HG02970 (cell line): ENCODE measurements around the gene IL17REL.

ENCODE experiments used
- ATAC-seq: cut with Tn5 transposase; IDR thresholded peaks from one replicate; pipeline ENCODE4 v1.9.1; 2021; ENCODE audit warnings: mild to moderate bottlenecking, moderate library complexity, moderate number of reproducible peaks; ENCODE audit not compliant: unreplicated experiment, low FRiP score

IL17REL gene

DNA sequence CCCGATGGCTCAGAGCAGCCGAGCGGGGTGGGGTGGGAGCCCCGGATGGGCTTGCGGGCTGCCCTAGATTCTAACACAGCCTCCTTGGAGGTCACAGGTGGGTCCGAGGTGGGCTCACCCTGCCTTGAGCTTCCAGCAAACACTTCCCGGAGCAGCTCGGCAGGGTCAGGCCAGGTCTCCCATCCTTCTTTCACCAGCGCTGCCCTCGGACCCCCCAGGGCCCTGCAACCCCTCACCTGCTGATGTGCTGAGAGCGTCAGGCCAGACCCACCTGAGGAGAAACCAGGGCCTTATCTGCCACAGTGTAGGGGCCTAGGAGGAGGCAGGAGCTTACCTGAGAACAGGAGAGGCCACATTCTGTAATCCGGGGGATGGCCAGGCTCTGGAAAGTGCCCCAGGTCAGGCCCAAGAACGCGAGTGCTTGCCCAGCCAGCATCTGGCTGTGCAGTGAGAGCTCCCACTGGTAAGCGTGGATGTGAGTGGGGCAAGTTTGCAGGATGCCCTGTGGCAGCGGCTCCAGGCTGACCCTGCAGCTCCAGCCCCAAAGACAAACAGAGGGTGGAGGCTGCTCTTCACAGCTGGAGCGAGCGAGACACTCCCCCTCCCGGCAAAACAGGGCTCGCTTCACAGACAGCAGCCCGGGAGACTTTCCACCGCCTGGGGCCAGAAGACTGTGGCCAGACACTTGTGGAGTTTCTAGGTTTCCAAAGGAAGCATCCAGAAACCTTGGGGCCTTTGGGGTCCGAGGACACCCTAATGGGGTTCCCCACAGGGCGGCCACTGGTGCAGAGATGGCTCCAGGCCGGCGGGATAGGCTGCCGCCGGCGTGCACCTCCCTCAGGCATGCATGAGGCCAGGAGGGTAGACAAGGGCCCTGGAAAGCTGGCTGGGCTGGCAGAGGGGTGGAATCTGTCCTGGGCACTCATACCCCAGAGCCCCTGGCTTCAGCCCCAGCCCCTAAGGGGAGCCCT, at the start of gene IL17REL:
TSS of gene IL17REL (minus strand) at position 555 of the 971 bp plus-strand sequence. CDS start at position 436, 119 bp downstream.
- no peak for ATAC-seq

DNA sequence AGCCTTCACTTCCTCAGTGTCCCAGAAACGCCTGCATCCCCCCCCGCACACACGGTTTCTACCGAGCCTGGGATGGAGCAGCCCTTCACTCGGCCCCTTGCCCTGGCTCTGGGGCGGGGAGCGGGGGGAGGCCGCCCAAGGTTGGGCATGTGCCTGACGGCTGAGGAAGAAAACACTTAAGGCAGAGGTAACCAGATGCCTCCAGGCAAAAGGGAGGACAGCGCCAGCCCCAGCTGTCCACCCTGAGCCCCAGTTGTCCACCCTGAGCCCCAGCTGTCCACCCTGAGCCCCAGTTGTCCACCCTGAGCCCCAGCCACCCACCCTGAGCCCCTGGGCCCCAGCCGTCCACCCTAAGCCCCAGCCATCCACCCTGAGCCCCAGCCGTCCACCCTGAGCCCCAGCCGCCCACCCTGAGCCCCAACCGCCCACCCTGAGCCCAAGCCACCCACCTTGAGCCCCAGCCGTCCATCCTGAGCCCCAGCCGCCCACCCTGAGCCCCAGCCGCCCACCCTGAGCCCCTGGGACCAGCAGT, 49.3 kb upstream of the IL17REL start:
- no peak for ATAC-seq

DNA sequence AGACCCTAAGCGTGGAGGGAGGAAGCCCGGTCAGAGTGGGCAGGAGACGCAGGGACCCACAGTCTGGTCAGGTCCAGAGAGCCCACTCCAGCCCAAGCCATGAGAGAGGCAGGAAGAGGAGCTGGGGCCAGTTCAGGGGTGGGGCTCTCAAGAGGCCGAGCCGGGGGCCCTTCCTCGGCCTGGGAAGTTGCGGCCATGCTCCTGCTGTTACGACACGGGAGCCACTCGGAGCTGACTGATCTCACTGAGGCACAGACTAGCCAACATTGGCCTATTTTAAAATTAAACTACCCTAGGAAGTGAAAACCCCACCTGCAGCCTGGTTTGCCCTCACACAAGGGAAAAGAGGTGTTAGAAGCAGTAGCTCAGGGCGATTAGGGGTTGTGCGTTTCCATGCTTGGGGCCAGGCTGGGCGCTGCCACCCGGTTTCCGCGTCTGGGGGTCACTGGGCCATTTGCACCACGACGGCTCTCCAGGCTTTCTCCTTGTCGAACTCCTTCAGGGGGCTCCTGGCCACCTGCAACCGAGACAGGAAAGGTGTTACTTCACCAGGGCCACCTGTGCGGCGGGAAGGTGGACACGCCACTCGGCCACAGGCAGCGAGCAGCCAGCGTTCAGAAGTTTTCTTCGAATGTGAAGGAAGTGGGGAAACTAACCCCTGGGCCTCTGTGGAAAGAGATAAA, 48.7 kb upstream of the IL17REL start:
- no peak for ATAC-seq

GRCh38 chr22:50060441-50061140, 48.0 kb upstream of the IL17REL start:
- no peak for ATAC-seq

- no peak for ATAC-seq
These were observed 47.3 kb upstream of the IL17REL start for GRCh38 chr22:50059881-50060262.

DNA sequence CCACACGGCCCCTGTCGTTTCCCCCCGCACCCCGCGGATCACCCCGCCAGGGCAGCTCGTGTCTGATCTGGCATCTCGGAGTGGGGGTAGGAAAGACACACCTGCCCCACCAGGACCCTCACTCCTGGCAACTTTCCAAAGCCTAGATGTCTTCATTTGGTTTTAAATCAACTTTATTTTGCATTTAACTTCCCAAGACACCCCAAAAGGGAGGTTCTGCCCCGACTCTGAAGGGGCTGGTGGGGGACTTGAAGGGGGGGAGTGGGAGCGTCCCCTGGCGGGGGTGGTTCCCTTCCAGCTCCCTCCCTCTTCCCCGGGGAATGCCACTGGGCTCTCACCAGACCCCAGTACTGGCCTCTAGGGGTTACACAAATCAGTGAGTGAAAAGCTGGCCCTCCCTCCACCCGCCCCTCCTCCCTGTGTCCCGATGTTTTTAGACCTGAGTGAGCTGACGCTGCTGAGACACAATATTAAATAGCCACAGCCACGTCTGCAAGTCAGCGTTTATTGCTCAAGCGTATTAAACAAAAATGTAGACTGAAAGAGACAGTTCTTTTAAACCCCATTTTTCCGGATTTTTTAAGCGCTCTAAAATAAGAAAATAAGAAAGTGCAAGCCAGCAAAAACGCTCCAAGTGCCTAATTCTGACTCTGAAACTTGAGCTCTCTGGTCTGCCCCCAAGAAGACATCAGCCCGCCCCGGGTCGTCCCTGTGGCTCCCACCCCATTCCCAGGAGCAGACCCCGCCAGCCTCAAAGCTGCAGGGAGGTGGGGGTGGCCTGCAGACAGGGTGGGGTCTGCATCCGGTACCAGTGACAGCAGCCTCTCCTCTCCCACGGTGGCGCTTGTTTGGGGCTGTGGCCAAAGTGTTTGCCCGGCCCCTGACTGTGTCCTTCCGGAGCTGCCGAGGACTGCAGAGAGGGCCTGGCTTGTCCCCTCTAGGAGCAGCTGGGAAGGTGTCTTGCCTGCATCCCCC, 46.6 kb upstream of the IL17REL start:
- no peak for ATAC-seq

- ATAC-seq = no peak
These were observed 45.7 kb upstream of the IL17REL start, which contains the start of gene TTLL8 for GRCh38 chr22:50058061-50058905. TTLL8 (minus strand) TSS chr22:50058298.

DNA sequence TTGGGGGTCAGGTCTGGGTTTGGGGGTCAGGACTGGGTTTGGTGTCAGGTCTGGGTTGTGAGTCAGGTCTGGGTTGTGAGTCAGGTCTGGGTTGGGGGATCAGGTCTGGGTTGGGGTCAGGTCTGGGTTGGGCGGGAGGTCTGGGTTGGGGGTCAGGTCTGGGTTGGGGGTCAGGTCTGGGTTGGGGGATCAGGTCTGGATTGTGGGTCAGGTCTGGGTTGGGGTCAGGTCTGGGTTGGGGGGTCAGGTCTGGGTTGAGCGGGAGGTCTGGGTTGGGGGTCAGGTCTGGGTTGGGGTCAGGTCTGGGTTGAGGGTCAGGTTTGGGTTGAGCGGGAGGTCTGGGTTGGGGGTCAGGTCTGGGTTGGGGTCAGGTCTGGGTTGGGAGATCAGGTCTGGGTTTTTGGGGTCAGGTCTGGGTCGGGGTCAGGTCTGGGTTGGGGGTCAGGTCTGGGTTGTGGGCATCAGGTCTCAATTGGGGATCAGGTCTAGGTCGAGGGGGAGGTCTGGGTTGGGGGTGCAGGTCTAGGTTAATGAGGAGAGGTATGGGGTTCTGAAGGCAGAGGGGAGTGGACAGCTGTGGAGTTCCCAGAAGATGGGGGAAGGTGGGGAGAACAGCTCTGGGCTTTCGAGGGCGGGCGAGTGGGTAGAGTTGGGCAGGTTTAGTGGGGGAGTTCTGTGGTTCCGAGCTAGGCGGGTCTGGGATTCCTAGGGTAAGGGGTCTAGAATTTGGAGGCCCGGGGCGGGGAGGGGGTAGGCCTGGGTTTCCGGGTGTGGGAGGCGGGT, 44.9 kb upstream of the IL17REL start:
- ATAC-seq = no peak

DNA sequence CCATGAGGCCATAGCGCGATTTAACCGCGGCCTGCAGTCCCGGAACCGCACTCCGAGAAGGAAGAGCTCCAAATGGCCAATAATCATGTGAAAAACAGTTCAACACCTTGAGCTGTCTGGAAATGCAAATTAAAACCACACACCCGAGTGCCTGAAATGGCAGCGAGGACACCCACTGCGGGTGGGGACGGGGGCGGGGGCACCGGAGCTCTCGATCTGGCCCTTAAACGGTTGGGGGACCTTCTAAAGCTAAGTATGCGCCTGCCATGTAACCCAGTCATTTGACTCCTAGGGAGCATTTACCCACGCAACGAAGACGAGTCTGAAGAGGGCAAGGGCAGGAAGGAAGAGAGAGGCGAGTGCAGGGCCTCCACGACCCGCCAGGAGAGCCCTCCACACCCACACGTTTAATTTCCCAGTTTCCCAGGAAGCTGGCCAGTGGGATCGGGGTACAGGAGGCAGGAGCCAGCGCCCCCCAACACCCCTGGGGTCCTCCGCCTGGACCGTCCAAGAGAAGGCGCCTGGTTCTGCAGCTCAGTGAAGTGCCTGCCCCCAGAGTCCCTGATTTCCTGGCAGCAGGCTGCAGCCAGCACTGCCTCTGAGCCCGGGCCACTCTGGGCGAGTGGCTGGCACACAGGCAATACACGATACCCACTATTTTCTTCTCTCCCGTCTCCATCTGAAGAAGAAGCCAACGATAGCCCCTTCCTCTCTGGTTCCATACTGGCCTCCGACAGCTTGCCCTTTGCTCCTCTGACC, 43.8 kb upstream of the IL17REL start:
- ATAC-seq = no peak

DNA sequence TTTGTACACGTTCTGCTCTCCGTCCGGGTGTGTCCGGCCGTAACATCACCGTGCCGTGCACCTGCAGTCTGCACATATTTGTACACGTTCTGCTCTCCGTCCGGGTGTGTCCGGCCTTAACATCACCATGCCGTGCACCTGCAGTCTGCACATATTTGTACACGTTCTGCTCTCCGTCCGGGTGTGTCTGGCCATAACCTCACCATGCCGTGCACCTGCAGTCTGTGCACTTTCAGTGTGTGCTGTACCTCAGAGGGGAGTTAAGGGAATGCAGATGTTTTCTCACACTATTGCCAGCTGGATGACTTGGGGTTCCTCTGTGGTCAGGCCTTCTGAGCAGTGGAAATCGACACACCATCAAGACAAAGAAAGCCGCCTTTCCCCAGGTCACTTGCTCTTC, 41.3 kb upstream of the IL17REL start:
- no peak for ATAC-seq

DNA sequence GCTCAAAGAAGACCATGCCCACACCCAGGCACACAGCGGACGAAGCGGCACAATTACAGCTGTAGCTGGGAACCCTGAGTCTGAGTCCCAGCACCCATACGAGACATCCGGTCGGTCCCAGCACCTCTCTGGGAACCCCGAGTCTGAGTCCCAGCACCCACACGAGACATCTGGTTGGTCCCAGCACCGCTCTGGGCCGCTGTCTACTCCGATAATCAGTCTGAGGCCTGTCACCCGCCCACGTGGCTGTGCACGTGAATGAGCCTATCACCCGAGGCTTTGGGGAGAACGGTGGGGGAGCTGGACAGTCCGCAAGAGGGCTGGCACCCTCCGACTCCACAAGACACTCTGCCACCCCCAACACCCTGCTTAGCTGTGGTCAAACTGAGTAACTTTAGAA, 39.4 kb upstream of the IL17REL start:
- ATAC-seq = no peak

GRCh38 chr22:50049299-50050195, 37.0 kb upstream of the IL17REL start:
- no peak for ATAC-seq

GRCh38 chr22:50048836-50049235, 36.3 kb upstream of the IL17REL start:
- ATAC-seq = no peak

- ATAC-seq = no peak
These were observed 35.6 kb upstream of the IL17REL start for GRCh38 chr22:50048061-50048765.

- ATAC-seq = no peak
These were observed 34.8 kb upstream of the IL17REL start for GRCh38 chr22:50047346-50047745.
